C4-2B (cell line): Measurements from ENCODE around the gene PGGT1B.

Experiments used
- H3K27ac ChIP-seq: fragments of 450-650 bp; 2 replicates; pipeline ENCODE4 v1.5.1; 2017
- CTCF ChIP-seq: fragments of 450-650 bp; conservative IDR thresholded peaks from 2 replicates; pipeline ENCODE4 v1.5.1; 2017; ENCODE audit warnings: mild to moderate bottlenecking
- ZFX ChIP-seq: fragments of 450-650 bp; IDR thresholded peaks from 2 replicates; pipeline ENCODE4 v1.6.1; 2017

PGGT1B gene

DNA sequence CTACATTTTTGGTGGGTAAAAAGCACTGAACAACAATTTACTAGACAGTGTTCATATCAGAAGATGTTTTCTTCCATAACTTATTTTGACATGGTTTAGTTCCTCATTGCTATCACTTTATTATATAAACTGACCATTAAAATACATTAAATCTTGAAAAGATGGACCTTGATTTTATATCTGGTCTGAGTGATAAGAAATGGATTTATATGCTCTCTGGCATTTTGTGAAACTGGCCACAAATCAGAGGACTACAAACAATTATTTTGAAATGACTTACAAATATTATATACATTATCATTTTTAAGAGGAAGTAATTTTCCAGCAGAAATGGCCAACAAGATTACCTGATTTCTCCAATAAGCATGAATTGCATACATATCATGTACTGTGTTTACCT is 69.4 kb downstream of the PGGT1B start:
- H3K27ac ChIP-seq: no peak overlapping the region
- TF ChIP-seq CTCF: no peak
- no peak for TF ChIP-seq ZFX

DNA sequence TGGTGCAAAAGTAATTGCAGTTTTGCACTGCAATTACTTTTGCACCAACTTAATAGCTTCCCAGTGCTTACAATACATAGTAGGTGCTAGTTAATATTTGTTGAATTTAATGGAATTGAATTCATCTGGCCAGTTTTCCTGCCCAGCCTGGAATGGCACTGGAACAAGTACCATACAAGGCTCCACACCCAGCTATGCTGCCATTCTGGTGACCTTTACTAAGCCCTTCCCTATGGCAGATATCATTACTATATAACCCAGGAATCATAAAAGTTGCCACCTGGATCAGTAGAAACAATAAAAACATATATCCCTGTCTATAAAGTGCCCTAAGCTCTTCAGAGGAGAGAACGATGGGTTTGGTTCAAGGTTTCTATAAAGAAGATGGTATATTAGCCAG is 70.6 kb downstream of the PGGT1B start:
- TF ChIP-seq CTCF (no peak), ZFX (no peak)

GRCh38 chr5:115191474-115192031 is 71.1 kb downstream of the PGGT1B start:
- TF ChIP-seq CTCF: no peak
- no peak for TF ChIP-seq ZFX

More for the DNA sequence above, 70.6 kb downstream of the PGGT1B start:
- no peak overlapping the region for H3K27ac ChIP-seq

DNA sequence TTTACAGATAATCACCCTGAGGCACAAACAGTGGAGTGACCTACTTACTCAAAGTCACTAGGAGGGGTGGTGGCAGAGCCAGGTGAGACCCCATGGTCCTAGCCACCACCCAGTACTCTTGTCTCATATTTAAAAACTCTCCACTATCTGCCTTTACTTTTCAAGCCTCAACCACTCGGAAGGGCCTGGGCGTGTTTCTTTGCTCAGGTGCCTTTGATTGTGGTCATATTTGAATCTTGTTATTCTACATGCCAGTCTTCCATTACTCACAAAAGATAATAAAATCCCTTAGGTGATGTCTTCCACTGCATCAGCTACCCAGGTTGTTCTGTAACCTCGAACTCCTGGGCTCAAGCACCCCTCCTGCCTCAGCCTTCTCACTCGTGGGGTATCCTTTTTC is 72.3 kb downstream of the PGGT1B start:
- TF ChIP-seq CTCF (no peak), ZFX (no peak)

More at GRCh38 chr5:115191474-115192031, 71.1 kb downstream of the PGGT1B start:
- no peak overlapping the region for H3K27ac ChIP-seq

DNA sequence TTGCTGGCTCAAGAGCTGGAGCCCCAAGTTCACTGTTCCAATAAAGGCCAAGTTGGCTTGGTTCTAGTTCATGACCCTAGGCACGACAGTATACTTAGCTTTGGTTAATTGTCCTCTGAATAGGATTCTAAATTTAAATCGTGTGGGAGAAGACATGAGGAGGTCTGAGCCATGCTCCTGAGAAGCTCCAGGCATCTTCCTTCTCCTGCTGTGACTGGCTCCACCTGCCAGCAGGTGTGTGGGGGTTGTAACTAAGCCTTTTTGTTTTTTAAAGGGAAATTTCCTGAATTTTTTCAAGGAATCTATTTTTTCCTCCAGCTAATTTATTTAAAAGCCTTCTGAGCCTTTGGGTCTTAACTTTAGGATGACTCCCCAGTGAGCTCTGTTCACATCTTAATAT is 72.8 kb downstream of the PGGT1B start:
- TF ChIP-seq ZFX (no peak), CTCF (no peak)

More for the DNA sequence above, 72.3 kb downstream of the PGGT1B start:
- H3K27ac ChIP-seq: no peak overlapping the region

DNA sequence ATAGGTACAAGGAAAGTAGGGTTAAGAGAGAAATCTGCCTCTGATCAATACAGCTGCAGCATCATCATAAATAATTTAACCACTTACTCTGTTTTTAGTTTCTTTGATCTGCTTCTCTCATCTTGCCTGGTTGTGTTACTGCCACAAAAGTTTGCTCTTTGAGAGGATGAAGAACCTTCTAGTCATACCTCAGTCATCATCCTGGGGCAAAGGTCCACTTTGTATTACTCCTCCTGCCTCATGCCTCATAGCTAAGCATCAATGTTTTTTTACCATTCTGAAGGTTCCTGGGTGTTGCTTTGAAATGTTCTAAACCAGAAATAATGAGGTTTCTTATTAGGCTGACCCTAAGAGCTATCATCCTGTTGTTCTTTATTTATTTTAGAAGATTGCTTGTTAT is 75.9 kb downstream of the PGGT1B start:
- TF ChIP-seq ZFX (no peak), CTCF (no peak)
- no peak overlapping the region for H3K27ac ChIP-seq

More for the DNA sequence above, 72.8 kb downstream of the PGGT1B start:
- no peak overlapping the region for H3K27ac ChIP-seq

- H3K27ac ChIP-seq: no peak overlapping the region
- no peak for TF ChIP-seq ZFX
- no peak for TF ChIP-seq CTCF
Observed at GRCh38 chr5:115184770-115185169, 77.9 kb downstream of the PGGT1B start.
